Measurements from ENCODE around the gene TRIP6. TPM values are rescaled to one million over a fixed set of nuclear protein-coding genes. Genes with fewer than 3 reads are reported as not detected.

Gene TRIP6
- total and polyA plus RNA-seq, 2 of the 8 experiments (the other 6 are each of a cell fraction or from before 2014, with no cell fraction given), result 88.4 to 103 TPM

DNA sequence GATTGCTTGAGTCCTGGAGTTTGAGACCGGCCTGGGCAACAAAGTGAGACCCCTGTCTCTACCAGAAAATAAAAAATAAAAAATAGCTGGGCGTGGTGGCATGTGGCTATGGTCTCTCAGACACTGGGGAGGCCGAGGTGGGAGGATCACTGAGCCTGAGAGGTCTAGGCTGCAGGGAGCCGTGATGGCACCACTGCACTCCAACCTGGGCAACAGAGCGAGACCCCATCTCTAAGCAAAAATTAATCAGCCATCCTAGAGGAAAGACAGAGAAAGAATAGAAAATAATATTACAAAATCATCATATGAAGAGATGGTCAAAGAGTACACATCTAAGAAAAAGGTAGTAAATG is 34.9 kb upstream of the TRIP6 start:
- CTCF ChIA-PET (ENCODE audit: partially characterized antibody), result interaction anchor here (0.6 to 7.0 kb wide), 9 partner anchors 11 to 70 kb away, joined by 3 to 55 read pairs (median 4); partner anchors contain the start of gene SLC12A9
- Histone ChIP-seq H2AFZ (ENCODE audit: low read length) (no peak overlapping the region), H3K56ac (replicated peaks; ENCODE audit: insufficient read length, low read depth, low read length) (no peak overlapping the region), H3K4me2 (ENCODE audit: insufficient read depth in 1 of 2, low read depth in 2 of 2, low read length in 2 of 2) (no peak overlapping the region), H4K5ac (ENCODE audit: insufficient read length, low read depth, low read length) (no peak overlapping the region), H2BK15ac (ENCODE audit: low read length) (no peak overlapping the region), H3K27ac (ENCODE audit: low read depth, low read length) (no peak overlapping the region), H2BK12ac (ENCODE audit: low read depth, low read length) (no peak overlapping the region), H3K27me3 (replicated peaks in 1 of 4; ENCODE audit: control insufficient read depth in 3 of 4, extremely low read depth in 1 of 4, insufficient read depth in 3 of 4, low read length in 3 of 4) (no peaks in the 10 kb centered on the region), H3K79me1 (ENCODE audit: low read depth, low read length) (peaks cover 6% of the 10 kb centered on the region; the same call in 1 of the 2 replicates), H3K4me3 (ENCODE audit: extremely low read depth in 1 of 4, insufficient read depth in 2 of 4, low read depth in 3 of 4, low read length in 4 of 4) (no peak overlapping the region), H2AK5ac (ENCODE audit: low read depth, low read length) (no peak overlapping the region), H3K9me3 (ENCODE audit: insufficient read depth in 2 of 2, low read depth in 1 of 2, low read length in 1 of 2) (no peaks in the 10 kb centered on the region), H2BK20ac (ENCODE audit: low read length) (no peak overlapping the region), H2BK5ac (ENCODE audit: low read depth, low read length) (no peak overlapping the region), H3K14ac (ENCODE audit: insufficient read length) (no peak overlapping the region), H3K18ac (ENCODE audit: extremely low read depth, low read length) (no peak overlapping the region), H4K91ac (replicated peaks; ENCODE audit: insufficient read length, low read length) (no peak overlapping the region), H2BK120ac (replicated peaks; ENCODE audit: low read depth, low read length) (no peak overlapping the region), H4K8ac (ENCODE audit: extremely low read depth, insufficient read depth, low read length) (no peak overlapping the region), H3K36me3 (ENCODE audit: control insufficient read depth in 2 of 4, insufficient read depth in 4 of 4, low read length in 3 of 4) (no peaks in the 10 kb centered on the region), H3K4ac (replicated peaks; ENCODE audit: insufficient read length, low read depth, low read length) (no peak overlapping the region), H4K20me1 (replicated peaks in 1 of 2; ENCODE audit: control insufficient read depth in 1 of 2, insufficient read depth in 2 of 2, low read length in 2 of 2) (no peaks in the 10 kb centered on the region), H3K9ac (replicated peaks in 1 of 4; ENCODE audit: extremely low read depth in 1 of 4, low read depth in 3 of 4, low read length in 3 of 4) (no peak overlapping the region), H3K4me1 (replicated peaks in 1 of 4; ENCODE audit: control insufficient read depth in 3 of 4, insufficient read depth in 4 of 4, low read length in 3 of 4) (peaks cover 3 to 12% (median 10%) of the 10 kb centered on the region in 4 experiments), H3K23ac (ENCODE audit: insufficient read length) (no peak overlapping the region), H3K79me2 (ENCODE audit: control insufficient read depth in 1 of 2, insufficient read depth in 2 of 2, low read length in 2 of 2) (no peaks in the 10 kb centered on the region), H3K23me2 (ENCODE audit: low read depth, low read length) (peaks cover 6% of the 10 kb centered on the region)
- 90% methylated on average over 5 of the region's 5 CpGs; no CpG with 5 or more reads in 1 of the 2 experiments for WGBS, 2 experiments (ENCODE audit: extremely low coverage in 1 of 2, insufficient coverage in 1 of 2, insufficient read length in 1 of 2, insufficient replicate concordance in 2 of 2, low coverage in 1 of 2, low lambda C conversion rate in 2 of 2, missing lambda C conversion rate in 1 of 2)
- no peak for FAIRE-seq
- POLR2A ChIA-PET (ENCODE audit: partially characterized antibody), result interaction anchor here (0.8 to 3.3 kb wide), 4 partner anchors 17 to 253 kb away, joined by 3 to 9 read pairs (median 3); partner anchors contain the start of genes SLC12A9 and SRRT
- no peak for DNase-seq (ENCODE audit: low read depth in 1 of 2, low spot score in 2 of 2)
- TF ChIP-seq EZH2 (IDR thresholded peaks at IDR 0.05; ENCODE audit: low read depth, low read length, severe bottlenecking), result no peak
- no peak for TF ChIP-seq TAF7 (optimal IDR thresholded peaks at IDR 0.05; ENCODE audit: borderline replicate concordance, low read depth, low read length)
- TF ChIP-seq NRF1 (IDR thresholded peaks at IDR 0.05; ENCODE audit: low read depth, low read length), result no peak
- TF ChIP-seq RXRA (IDR thresholded peaks at IDR 0.05; ENCODE audit: insufficient read depth, low read depth, low read length), result no peak
- TF ChIP-seq SP2 (IDR thresholded peaks at IDR 0.05; ENCODE audit: low read length), result no peak
- TF ChIP-seq, protein P1, sequence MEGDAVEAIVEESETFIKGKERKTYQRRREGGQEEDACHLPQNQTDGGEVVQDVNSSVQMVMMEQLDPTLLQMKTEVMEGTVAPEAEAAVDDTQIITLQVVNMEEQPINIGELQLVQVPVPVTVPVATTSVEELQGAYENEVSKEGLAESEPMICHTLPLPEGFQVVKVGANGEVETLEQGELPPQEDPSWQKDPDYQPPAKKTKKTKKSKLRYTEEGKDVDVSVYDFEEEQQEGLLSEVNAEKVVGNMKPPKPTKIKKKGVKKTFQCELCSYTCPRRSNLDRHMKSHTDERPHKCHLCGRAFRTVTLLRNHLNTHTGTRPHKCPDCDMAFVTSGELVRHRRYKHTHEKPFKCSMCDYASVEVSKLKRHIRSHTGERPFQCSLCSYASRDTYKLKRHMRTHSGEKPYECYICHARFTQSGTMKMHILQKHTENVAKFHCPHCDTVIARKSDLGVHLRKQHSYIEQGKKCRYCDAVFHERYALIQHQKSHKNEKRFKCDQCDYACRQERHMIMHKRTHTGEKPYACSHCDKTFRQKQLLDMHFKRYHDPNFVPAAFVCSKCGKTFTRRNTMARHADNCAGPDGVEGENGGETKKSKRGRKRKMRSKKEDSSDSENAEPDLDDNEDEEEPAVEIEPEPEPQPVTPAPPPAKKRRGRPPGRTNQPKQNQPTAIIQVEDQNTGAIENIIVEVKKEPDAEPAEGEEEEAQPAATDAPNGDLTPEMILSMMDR (IDR thresholded peaks at IDR 0.05; ENCODE audit: control extremely low read depth in 1 of 3, insufficient read depth in 1 of 3, low read depth in 1 of 3, low read length in 3 of 3), result no peak
- TF ChIP-seq, protein P2, sequence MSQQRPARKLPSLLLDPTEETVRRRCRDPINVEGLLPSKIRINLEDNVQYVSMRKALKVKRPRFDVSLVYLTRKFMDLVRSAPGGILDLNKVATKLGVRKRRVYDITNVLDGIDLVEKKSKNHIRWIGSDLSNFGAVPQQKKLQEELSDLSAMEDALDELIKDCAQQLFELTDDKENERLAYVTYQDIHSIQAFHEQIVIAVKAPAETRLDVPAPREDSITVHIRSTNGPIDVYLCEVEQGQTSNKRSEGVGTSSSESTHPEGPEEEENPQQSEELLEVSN (IDR thresholded peaks at IDR 0.05), result no peak
- TF ChIP-seq SUZ12 (IDR thresholded peaks at IDR 0.05; ENCODE audit: low read length), result no peak
- TF ChIP-seq, protein P3, sequence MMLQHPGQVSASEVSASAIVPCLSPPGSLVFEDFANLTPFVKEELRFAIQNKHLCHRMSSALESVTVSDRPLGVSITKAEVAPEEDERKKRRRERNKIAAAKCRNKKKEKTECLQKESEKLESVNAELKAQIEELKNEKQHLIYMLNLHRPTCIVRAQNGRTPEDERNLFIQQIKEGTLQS (IDR thresholded peaks at IDR 0.05; ENCODE audit: insufficient read depth, low read depth, low read length), result no peak
- no peak for TF ChIP-seq TCF12 (IDR thresholded peaks at IDR 0.05; ENCODE audit: low read depth, low read length)
